A204.1 (cell line): Measurements from ENCODE around the gene CDC27.
"Not testable (repeated sequence)": the region's sequence is repeated elsewhere in the genome, so short reads cannot be mapped to it uniquely, and the experiment has no call there.

Experiments
- FAIRE-seq: peaks from 2 replicates; lab custom pipeline; 2012; peaks lifted over from hg19 to GRCh38; lab: Jason Lieb, UNC

Gene CDC27, protein sequence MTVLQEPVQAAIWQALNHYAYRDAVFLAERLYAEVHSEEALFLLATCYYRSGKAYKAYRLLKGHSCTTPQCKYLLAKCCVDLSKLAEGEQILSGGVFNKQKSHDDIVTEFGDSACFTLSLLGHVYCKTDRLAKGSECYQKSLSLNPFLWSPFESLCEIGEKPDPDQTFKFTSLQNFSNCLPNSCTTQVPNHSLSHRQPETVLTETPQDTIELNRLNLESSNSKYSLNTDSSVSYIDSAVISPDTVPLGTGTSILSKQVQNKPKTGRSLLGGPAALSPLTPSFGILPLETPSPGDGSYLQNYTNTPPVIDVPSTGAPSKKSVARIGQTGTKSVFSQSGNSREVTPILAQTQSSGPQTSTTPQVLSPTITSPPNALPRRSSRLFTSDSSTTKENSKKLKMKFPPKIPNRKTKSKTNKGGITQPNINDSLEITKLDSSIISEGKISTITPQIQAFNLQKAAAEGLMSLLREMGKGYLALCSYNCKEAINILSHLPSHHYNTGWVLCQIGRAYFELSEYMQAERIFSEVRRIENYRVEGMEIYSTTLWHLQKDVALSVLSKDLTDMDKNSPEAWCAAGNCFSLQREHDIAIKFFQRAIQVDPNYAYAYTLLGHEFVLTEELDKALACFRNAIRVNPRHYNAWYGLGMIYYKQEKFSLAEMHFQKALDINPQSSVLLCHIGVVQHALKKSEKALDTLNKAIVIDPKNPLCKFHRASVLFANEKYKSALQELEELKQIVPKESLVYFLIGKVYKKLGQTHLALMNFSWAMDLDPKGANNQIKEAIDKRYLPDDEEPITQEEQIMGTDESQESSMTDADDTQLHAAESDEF

DNA sequence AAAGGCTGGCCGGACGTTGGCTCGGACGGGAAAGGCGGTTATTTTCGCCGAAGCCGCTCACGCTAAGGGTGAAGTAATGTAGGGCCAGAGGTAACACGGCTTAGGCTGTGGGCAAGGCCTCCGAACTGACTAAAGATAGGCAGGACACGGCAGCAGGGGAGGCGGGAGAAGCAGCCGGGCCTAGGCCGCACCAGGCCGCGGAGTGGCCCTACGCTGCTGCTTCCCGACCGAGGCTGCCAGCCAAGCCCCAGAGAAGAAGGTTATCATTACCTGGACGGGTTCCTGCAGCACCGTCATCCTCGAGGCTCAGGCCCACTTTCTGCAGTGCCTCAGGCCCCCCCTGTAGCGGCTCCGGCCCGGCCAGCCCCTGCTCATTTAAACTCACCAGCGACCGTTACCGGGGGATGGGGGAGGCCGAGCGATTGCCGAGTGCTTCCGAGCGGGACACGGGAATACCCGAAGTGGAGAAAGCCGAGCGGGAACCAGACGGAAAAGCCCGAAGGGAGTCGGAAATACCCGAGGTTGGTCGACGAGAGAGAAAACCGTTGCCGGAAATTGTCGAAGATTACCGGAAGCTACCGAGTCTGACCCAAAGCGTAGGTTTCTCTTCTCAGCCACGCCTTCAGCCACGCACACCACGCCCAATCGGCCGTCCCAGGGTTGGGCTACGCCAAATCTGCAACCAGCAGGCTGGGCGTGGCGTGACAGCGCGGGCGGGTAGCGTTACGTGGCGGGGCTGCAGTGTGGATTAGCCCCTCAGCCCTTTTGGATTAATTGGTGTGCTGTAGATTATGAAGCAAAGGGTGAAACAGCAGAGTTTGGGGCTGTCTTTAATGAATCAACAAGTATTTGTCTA lies at the start of gene CDC27:
Gene CDC27, minus strand, starts transcription at position 420 of the 856 bp plus-strand sequence. Its CDS starts 123 bp downstream, at position 297.
- FAIRE-seq, result peak; percentile 99

DNA sequence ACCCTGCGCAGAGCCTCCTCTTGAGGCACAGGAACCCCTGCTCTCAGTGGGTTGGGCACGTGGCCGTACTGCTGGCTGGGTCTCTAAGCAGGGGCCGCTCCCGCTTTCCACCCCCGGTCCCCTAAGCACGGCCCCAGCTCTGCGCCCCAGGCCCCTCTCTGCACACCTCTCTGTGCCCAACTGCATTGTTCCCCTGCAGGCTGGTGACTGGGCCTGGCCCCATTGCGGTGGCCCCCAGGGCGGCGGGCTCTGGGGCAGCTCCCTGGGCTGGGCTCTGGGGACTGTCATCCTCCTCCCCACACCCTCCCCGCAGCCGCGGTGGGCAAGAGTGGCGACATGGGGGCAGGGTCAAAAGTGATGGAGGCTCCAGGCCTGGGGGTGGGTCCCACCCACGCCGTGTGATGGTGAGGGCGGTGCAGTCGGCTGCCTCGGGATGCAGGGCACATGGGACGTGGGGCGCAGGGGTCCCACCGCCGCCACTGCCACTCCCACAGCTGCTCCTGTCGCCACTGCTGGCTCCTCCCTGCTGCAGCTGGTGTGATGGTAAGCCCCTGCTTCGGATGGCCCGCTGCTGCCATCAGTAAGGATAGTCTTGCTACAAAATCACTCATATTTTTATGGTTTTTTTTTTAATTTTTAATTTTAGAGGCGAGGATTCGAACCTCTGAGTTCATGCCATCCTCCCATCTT lies 49.4 kb upstream of the CDC27 start:
- FAIRE-seq, result no peak

DNA sequence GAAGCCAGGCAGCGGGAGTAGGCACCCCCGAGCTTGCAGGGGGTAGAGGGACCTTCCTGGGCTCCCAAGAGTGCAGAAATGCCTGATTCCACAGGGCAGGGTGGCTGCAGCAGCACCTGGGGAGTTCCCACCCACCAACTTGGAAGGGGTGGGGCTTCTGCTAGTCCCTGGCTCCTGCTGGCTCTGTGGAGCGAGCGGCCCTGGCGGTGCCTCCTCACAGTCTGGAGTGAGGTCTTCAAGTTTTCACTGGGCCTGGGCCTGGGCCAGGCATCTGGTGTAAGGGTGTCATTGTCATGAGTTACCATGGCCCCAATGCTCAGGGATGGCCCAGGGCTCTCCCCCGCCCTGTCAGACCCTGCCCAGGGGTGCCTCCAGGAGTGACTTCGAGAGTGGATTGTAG lies 48.7 kb upstream of the CDC27 start:
- FAIRE-seq, result no peak

DNA sequence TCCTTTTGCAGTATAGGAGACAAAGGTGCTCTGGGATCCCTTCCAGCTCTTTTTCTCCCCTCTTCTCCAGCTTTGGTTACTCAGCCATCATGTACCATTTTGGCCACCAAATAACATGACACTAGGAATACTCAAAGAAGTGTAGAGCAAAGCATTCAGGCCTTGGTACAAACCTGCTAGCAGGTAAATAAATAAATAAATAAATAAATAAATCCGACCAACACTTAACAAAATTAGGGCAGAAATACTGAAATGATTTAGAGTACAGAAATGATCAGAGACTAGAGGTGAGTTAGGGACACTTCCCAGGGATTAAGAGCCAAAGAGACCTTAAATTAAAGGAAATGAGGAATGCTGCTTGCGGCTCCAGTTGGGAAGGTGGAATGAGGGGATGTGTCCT lies 46.8 kb upstream of the CDC27 start:
- no peak for FAIRE-seq

DNA sequence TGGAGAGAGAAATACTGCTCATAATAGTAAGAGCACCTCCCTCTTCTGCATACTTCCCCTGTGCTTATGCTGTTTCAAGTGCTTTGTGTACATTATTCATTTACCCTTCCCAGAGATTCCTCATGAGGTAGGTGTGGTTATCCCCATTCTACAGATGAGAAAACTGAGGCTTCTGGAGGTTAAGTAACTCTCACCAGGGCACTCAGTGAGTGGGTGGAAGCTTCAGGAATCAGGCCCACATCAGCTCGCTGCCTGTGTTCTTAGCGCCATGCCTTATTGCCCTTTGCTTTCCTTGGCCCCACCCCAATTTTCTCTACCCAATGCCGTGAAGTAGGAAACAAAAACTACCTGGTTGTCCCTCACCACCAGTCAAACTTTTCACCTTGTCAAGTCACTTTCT lies 46.4 kb upstream of the CDC27 start:
- FAIRE-seq, result no peak

DNA sequence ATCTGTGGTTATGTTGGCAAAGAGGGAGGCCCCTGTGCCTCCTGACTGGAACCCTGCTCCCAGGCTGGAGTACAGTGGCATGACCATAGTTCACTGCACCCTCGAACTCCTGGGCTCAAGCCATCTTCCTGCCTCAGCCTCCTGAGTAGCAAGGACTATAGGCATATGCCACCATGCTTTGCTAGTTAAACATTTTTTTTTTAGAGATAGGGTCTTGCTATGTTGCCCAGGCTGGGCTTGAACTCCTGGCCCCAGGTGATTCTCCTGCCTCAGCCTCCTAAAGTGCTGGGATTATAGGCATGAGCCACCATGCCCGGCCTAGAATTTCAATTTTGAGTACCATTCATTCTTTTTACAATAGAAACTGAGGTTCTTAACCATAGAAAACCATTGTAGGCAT lies 43.4 kb upstream of the CDC27 start:
- no peak for FAIRE-seq

DNA sequence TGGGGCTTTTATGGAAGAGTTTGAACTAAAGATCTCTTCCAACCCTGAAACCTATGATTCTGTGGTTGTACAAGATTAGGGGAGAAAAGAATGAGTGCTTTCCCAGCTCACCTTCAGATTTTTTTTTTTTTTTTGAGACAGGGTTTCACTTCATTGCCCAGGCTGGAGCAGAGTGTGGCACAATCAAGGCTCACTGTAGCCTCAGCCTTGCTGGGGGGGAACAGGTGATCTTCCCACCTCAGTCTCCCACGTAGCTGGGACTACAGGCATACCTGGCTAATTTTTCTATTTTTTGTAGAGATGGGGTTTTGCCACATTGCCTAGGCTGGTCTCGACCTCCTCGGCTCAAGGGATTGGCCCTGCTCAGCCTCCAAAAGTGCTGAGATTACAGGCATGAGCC lies 42.8 kb upstream of the CDC27 start:
- FAIRE-seq, result no peak

DNA sequence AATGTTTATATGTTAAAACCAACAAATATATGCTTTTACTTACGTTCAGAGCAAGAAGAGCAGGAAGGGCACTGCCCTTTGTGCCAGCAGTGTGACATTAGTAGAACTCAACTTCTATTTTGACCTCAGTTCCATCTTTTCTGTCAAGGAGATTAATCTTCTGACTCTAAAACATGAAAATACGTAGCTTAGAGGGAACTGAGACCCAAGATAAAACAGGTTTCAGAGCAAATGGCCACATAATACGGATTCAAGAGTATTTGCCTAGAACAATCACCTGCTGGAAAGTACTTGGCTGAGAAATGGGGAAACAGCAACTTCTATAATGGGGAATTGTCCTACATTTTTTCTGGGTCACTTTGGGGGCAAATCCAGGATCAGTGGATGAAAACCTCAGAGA lies 42.2 kb upstream of the CDC27 start:
- FAIRE-seq, result no peak

DNA sequence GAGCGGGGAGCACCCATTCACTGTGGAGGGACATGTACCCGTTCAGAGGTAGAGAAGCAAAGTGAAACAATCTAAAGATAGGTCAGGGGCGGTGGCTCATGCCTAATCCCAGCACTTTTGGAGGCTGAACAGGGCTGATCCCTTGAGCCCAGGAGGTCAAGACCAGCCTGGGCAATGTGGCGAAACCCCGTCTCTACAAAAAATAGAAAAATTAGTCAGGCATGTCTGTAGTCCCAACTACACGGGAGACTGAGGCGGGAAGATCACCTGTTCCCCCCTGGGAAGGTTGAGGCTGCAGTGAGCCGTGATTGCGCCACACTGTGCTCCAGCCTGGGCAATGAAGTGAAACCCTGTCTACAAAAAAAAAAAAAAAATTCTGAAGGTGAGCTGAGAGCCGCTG lies 41.8 kb upstream of the CDC27 start:
- no peak for FAIRE-seq

DNA sequence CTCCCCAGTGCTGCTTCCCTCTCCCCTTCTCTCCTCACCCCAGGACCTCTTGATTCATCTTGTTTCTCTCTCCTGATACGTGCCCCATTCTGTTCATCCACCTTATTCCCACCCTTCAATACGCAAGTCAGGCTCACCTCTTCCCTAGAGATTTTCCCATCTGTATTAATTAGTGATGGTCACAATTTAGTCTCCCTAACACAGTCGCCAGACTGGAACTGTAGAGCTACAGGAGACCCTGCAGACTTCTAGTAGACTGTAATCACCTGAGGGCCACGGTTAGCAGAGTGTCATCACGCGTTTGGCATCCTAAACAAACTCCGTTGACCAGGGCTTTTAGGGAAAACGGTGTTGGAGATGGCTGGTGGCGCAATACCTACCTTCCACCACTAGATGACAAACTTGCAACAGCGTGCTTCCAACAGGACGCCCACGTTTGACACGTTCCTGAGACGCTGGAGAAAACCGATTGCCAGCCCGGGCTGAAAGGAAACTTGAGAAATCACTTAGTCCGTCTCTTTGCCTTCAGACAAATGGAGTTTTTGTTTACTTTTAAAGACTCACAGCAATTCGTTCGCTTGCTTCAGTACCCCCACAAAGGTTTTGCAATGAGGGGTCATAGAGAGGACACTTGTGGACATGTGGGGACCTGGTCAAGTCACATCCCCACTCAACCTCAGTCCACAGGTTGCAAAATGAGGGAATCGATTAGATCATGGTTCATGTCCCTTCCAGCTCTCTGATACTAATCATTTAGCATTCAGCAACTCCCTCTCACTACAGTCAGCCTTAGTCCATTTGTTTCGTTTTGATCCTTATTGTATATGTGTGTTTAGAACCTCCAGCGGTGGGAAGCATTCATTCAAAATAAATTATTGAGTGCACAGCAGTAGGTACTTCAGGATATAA lies 40.7 kb upstream of the CDC27 start:
- FAIRE-seq, result no peak

DNA sequence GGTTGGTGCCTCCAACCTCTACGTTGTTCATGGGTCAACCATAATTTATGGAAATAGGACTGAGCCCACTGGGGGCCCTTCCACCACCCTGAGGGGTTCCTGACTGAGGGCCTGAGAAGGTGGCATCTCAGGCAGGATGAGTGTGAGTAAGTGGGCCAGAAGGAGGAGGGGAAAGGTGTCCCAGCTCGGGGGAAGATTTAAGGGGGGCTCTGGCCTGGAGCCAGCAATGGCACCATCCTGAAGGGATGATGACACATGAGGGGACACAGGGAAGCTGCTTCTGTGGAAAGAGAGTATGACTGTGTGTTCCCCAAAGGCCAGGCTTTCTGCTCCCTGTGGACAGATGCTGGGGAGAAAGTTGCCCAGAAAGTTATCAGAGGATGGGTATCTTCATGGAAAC lies 38.8 kb upstream of the CDC27 start:
- FAIRE-seq, result no peak

DNA sequence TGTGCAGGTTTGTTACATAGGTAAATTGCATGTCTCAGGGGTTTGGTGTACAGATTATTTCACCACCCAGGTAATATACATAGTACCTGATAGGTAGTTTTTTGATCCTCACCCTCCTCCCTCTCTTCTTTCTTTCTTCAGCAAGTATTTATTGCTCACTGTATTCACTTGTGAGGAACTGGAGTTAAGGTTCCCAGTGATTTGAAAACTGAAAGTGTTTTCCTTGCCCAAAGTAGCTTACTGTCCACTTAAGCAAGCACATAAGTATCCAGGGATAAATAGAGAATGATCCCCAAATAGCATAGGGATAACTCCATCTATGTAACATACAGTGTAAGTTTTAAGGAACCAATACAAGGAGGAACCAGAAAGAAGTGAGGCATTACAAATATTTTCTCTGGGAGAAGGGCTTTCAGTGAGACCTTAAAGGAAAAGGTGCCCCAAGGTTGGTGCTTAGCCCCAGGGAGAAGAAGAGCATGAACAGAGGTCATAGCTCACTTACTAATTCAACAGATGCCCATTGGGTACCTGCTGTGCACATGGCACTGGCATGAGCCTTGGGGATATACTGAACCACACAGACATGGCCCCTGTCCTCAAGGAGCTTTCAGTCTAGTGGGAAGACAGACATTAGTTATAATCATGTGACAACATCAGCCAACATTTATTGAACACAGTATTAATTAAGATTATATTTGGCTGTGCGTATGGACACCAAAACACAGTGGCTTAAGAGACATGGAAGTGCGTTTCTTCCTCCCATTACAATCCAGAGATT lies 37.0 kb upstream of the CDC27 start:
- FAIRE-seq, result no peak

DNA sequence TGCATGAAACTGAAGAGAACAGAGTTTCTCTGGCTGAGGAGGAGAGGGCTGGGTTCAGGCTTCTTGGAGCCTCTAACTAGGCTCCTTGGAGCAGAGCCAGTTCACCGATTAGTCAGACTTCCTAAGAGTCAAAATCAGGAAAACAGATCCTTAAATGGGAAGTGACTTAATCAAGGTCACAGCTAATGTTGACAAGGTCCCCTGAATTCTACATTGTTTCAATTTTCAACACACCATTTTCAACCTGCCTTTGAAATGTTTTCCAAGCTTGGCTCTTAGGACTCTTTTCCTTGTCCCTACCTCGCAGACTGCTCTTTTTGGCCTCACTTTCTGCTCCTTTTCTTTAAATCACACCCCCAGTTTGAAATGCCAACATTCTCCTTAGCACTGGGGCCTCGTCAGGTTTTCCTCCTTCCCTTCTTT lies 36.4 kb upstream of the CDC27 start:
- FAIRE-seq, result no peak

DNA sequence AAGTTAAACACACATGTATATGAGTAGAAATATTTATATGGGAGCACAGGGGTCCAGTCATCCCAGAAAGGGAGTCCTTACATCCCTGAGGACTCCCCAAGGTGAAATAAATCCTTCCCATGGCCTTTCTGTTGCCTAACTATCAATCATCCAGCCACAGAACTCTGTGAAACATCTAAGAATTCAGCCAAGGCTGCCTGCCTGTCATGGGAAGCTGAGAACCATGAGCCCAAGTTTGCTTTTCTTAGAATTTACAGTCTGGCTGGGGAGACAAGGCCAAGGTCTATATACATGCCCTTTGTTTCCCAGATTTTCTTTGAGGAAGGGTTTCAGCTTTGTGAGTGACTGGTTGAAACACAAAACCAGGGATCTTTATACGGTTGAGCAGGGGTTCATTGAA lies 35.9 kb upstream of the CDC27 start:
- no peak for FAIRE-seq

DNA sequence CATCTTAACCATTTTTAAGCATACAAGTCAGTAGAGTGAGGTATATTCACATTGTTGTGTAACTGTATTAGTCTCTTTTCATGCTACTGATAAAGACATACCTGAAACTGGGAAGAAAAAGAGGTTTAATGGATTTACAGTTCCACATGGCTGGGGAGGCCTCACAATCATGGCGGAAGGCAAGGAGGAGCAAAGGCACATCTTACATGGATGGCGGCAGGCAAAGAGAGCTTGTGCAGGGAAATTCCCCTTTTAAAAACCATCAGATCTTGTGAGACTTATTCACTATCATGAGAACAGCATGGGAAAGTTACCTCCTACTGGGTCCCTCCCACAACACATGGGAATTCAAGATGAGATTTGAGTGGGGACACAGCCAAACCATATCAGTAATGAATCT lies 35.0 kb upstream of the CDC27 start:
- FAIRE-seq, result not testable (repeated sequence)

DNA sequence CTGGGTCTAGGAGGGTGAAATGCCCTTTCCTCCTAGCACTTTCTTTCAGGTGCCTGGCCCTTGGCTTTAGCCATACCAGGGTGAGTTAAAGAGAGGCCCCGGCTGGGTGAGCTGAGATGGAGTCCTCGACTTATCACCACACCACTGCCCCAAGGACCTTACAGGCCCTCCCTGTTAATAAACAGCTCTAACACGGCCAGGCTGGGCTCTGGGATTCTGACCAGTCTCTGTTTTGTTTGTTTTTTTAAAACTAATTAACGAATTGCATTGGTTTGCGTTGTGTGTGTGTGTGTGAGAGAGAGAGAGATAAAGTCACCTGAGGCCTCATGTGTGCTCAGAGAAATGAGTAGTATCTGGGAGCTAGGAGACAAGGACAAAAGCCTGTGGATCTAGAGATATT lies 34.4 kb upstream of the CDC27 start:
- no peak for FAIRE-seq

DNA sequence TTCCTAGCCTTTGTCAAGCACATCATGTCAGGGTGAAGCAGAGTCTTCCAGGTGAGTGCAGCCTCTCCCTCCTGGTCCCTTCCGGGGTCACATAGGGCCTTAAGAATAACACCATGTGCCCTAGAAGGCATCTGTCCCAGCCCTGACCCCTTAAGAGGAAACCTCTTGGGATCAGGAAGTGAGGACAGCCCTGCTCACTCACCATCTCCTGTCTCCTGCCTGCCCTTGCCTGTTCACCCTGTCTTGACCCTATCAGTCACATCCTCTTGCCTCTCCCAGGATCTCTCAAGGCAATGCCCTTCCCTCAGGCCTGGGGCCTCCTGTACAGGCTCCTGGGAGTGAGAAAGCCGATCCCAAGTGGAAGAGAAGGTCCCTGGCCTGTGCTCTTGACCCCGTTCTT lies 33.9 kb upstream of the CDC27 start:
- FAIRE-seq, result no peak

DNA sequence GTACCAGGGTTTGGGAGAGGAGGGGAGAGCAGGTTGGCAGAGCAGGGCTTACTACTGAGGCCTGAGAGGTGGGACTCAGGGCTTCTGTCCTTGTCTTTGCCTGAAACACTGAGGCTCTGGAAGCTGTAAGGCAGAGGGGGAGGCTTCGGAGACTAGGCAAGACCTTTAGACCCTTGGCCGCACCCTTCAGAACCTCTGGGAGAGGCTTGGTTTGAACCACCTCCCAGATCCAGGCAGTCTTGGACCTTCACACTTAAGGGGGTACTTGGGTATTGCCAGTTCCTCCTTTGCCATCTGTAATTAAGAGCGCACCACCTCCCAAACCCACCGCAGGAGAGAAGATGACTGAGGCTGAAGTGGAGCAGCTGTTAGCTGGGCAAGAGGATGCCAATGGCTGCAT lies 33.0 kb upstream of the CDC27 start:
- FAIRE-seq, result no peak

DNA sequence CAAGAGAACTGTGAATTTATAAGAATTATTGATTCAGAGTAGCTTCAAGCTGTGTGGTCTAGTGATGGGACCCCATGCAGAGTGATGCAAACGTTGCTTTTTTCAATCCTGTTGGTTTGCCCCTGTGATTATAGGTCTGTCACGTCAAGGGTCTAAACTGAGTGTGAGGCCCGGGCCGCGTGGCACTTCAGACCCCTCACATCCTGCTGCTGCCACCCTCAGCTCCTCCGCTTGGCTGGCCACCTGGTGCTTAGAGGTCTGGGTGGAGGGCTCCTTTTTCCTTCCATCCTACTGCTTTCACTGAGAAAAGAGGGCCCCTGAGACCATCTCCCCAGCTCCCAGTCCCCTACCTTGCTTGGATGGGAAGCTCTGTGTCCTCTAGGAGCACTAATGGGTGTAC lies 32.1 kb upstream of the CDC27 start:
- no peak for FAIRE-seq

DNA sequence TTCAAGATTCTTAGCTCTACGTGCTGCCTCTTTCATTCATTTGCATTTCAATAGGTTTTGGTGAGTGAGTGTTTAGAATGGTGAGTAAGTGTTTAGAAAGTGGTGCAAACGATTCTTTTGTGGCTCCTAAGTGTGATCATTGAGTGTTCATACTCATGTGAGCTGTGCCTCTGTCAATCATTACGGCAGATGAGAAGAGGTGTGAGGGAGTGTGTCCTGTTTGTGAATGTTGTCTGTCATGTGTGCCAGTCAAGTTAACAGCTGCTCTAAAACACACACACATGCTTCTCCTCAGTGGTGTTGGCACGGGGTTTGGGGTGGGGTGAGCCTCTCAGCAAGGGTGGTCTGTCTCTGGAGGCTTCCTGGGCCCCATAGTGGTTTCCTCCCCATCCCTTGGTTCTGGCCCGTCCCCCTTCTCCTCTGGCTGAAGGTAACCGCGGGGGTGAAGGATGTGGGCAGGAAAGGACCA lies 31.5 kb upstream of the CDC27 start:
- FAIRE-seq, result no peak
